Measurements from ENCODE around the gene IPO13.

The IPO13 gene

GRCh38 chr1:43901196-43901961 lies 45.4 kb upstream of the IPO13 start:
- TF ChIP-seq CTCF (IDR thresholded peaks at IDR 0.05; ENCODE audit: insufficient read depth, low read length, poor library complexity, severe bottlenecking): no peak
- TF ChIP-seq EZH2phosphoT487 (conservative IDR thresholded peaks at IDR 0.05; ENCODE audit: low read length): no peak
- no peak overlapping the region for H3K27ac ChIP-seq (ENCODE audit: low read depth, low read length)
- H3K79me2 ChIP-seq (ENCODE audit: insufficient read depth, low read length): no peaks in the 10 kb centered on the region
- H3K9me2 ChIP-seq (replicated peaks; ENCODE audit: insufficient read depth, low read length): no peaks in the 10 kb centered on the region
- H3K4me3 ChIP-seq (ENCODE audit: insufficient read depth, low read length, poor library complexity, severe bottlenecking): no peak overlapping the region
- no peaks in the 10 kb centered on the region for H4K20me1 ChIP-seq (ENCODE audit: low read depth, low read length)
- H3K4me2 ChIP-seq (ENCODE audit: low read depth, low read length, poor library complexity, severe bottlenecking): no peak overlapping the region
- H3K27me3 ChIP-seq (ENCODE audit: low read length): no peaks in the 10 kb centered on the region
- no peaks in the 10 kb centered on the region for H3K36me3 ChIP-seq (ENCODE audit: low read length)
- no peaks in the 10 kb centered on the region for H3F3A ChIP-seq (ENCODE audit: insufficient read depth)
- no peak overlapping the region for H3K9ac ChIP-seq (ENCODE audit: low read length)
- H3K9me3 ChIP-seq (ENCODE audit: insufficient read depth, low read length): no peaks in the 10 kb centered on the region
- H2AFZ ChIP-seq (ENCODE audit: low read depth, low read length, severe bottlenecking): no peak overlapping the region

- Histone ChIP-seq H3K9me3 (ENCODE audit: insufficient read depth, low read length) (no peaks in the 10 kb centered on the region), H3K4me2 (ENCODE audit: low read depth, low read length, poor library complexity, severe bottlenecking) (no peak overlapping the region), H3K4me3 (ENCODE audit: insufficient read depth, low read length, poor library complexity, severe bottlenecking) (no peak overlapping the region), H3K27ac (ENCODE audit: low read depth, low read length) (no peak overlapping the region), H3K36me3 (ENCODE audit: low read length) (no peaks in the 10 kb centered on the region), H3F3A (ENCODE audit: insufficient read depth) (no peaks in the 10 kb centered on the region), H4K20me1 (ENCODE audit: low read depth, low read length) (no peaks in the 10 kb centered on the region), H2AFZ (ENCODE audit: low read depth, low read length, severe bottlenecking) (no peak overlapping the region), H3K9ac (ENCODE audit: low read length) (no peak overlapping the region), H3K27me3 (ENCODE audit: low read length) (no peaks in the 10 kb centered on the region), H3K9me2 (replicated peaks; ENCODE audit: insufficient read depth, low read length) (no peaks in the 10 kb centered on the region), H3K79me2 (ENCODE audit: insufficient read depth, low read length) (no peaks in the 10 kb centered on the region)
- no peak for TF ChIP-seq EZH2phosphoT487 (conservative IDR thresholded peaks at IDR 0.05; ENCODE audit: low read length)
- no peak for TF ChIP-seq CTCF (IDR thresholded peaks at IDR 0.05; ENCODE audit: insufficient read depth, low read length, poor library complexity, severe bottlenecking)
Measured at GRCh38 chr1:43902058-43902831, 44.5 kb upstream of the IPO13 start.

GRCh38 chr1:43904660-43905551 lies 41.8 kb upstream of the IPO13 start:
- Histone ChIP-seq H3K4me3 (ENCODE audit: insufficient read depth, low read length, poor library complexity, severe bottlenecking) (no peak overlapping the region), H3K4me2 (ENCODE audit: low read depth, low read length, poor library complexity, severe bottlenecking) (no peak overlapping the region), H3K27me3 (ENCODE audit: low read length) (no peaks in the 10 kb centered on the region), H3K27ac (ENCODE audit: low read depth, low read length) (no peak overlapping the region), H3K79me2 (ENCODE audit: insufficient read depth, low read length) (no peaks in the 10 kb centered on the region), H3K9me2 (replicated peaks; ENCODE audit: insufficient read depth, low read length) (no peaks in the 10 kb centered on the region), H3F3A (ENCODE audit: insufficient read depth) (no peaks in the 10 kb centered on the region), H3K9me3 (ENCODE audit: insufficient read depth, low read length) (no peaks in the 10 kb centered on the region), H3K36me3 (ENCODE audit: low read length) (no peaks in the 10 kb centered on the region), H2AFZ (ENCODE audit: low read depth, low read length, severe bottlenecking) (no peak overlapping the region), H4K20me1 (ENCODE audit: low read depth, low read length) (no peaks in the 10 kb centered on the region), H3K9ac (ENCODE audit: low read length) (no peak overlapping the region)
- no peak for TF ChIP-seq EZH2phosphoT487 (conservative IDR thresholded peaks at IDR 0.05; ENCODE audit: low read length)

Data from SU-DHL-6 (cell line).